Tibial artery (tissue), 4 donors: ENCODE measurements around the gene TDRD12.
"Not testable (repeated sequence)": the region's sequence is repeated elsewhere in the genome, so short reads cannot be mapped to it uniquely, and the experiment has no call there.

ENCODE experiments used
- DNase-seq, 2 donors: peaks; one replicate each; pipeline ENCODE4 v3.0.0-alpha.2; 2019
- H3K27ac ChIP-seq, 2 donors: fragments of 200-600 bp; sonication (generic) in 1 of 2; 1 replicate in 1 of 2; 2 replicates in 1 of 2; pipeline ENCODE4 v1.5.1; 2018 to 2019; ENCODE audit warnings: mild to moderate bottlenecking in 1 of 2
- H3K27me3 ChIP-seq, 2 donors: fragments of 200-600 bp; sonication (generic) in 1 of 2; one replicate each; pipeline versions ENCODE4 v1.5.1 to v1.6.0; 2016 to 2019
- H3K36me3 ChIP-seq, 3 donors: fragments of 200-600 bp; sonication (generic) in 2 of 3; one replicate each; pipeline ENCODE4 v1.5.1; 2016 to 2019; ENCODE audit warnings: mild to moderate bottlenecking in 2 of 3
- H3K4me1 ChIP-seq, 4 donors: fragments of 200-600 bp; sonication (generic) in 2 of 4; 1 replicate in 3 of 4; 2 replicates in 1 of 4; pipeline ENCODE4 v1.5.1; 2016 to 2019
- H3K4me3 ChIP-seq, 2 donors: fragments of 200-600 bp; sonication (generic) in 1 of 2; 1 replicate in 1 of 2; 2 replicates in 1 of 2; pipeline ENCODE4 v1.5.1; 2018 to 2019; ENCODE audit warnings: mild to moderate bottlenecking in 2 of 2
- H3K9me3 ChIP-seq, 3 donors: fragments of 200-600 bp; sonication (generic) in 1 of 3; one replicate each; pipeline ENCODE4 v1.5.1; 2016 to 2019
- CTCF ChIP-seq, 2 experiments: fragments of 200-600 bp in 1 of 2; fragments of 450-650 bp in 1 of 2; IDR thresholded peaks; one replicate each; pipeline ENCODE4 v1.5.1; 2017 to 2019; ENCODE audit warnings: antibody characterized with exemption in 2 of 2, mild to moderate bottlenecking in 1 of 2, moderate library complexity in 1 of 2
- intact Hi-C: fragments of 100-400 bp; cut with DNase I; formaldehyde crosslinking; loops from one replicate; pipeline ENCODE4 v1.15.0; 2023; ENCODE audit warnings: low total_unique reads

TDRD12 gene

GRCh38 chr19:32695506-32695905, 24.1 kb upstream of the TDRD12 start:
- H3K4me3 ChIP-seq, H3K27me3 ChIP-seq, intact Hi-C loops, DNase-seq, H3K27ac ChIP-seq, H3K9me3 ChIP-seq: not testable (repeated sequence)
- Histone ChIP-seq H3K4me1 (peaks cover 5 to 47% (median 26%) of the 10 kb centered on the region in 4 donors), H3K36me3 (peaks cover 4 to 32% (median 20%) of the 10 kb centered on the region in 3 donors)

- H3K4me3 ChIP-seq, H3K9me3 ChIP-seq, intact Hi-C loops, H3K27me3 ChIP-seq, DNase-seq, H3K27ac ChIP-seq: not testable (repeated sequence)
- H3K4me1 ChIP-seq: peaks cover 5 to 39% (median 21%) of the 10 kb centered on the region in 4 donors
- peaks cover 4 to 35% (median 20%) of the 10 kb centered on the region in 3 donors for H3K36me3 ChIP-seq
Observed at GRCh38 chr19:32696771-32697170, 22.8 kb upstream of the TDRD12 start.

- H3K27ac ChIP-seq, intact Hi-C loops, DNase-seq, H3K27me3 ChIP-seq, H3K4me3 ChIP-seq: not testable (repeated sequence)
- Histone ChIP-seq H3K36me3 (peaks cover 17 to 54% (median 40%) of the 10 kb centered on the region in 3 donors), H3K9me3 (peaks cover 4 to 17% (median 10%) of the 10 kb centered on the region in 3 donors), H3K4me1 (peaks cover 0 to 11% (median 2%) of the 10 kb centered on the region in 4 donors)
Observed at GRCh38 chr19:32700129-32700528, 19.4 kb upstream of the TDRD12 start.

- intact Hi-C loops: no loop called here
- Histone ChIP-seq H3K4me1 (no peaks in the 10 kb centered on the region), H3K9me3 (peaks cover 4 to 17% (median 10%) of the 10 kb centered on the region in 3 donors), H3K27me3 (no peaks in the 10 kb centered on the region), H3K27ac (no peak overlapping the region), H3K36me3 (peaks cover 17 to 55% (median 40%) of the 10 kb centered on the region in 3 donors), H3K4me3 (no peak overlapping the region)
- TF ChIP-seq CTCF (IDR thresholded peaks at IDR 0.05): no peak
- no peak for DNase-seq
Observed at GRCh38 chr19:32702010-32702409, 17.6 kb upstream of the TDRD12 start.

GRCh38 chr19:32704006-32704405, 15.6 kb upstream of the TDRD12 start:
- H3K27me3 ChIP-seq, H3K4me3 ChIP-seq, H3K27ac ChIP-seq, H3K4me1 ChIP-seq, DNase-seq, intact Hi-C loops: not testable (repeated sequence)
- Histone ChIP-seq H3K9me3 (peaks cover 4 to 17% (median 10%) of the 10 kb centered on the region in 3 donors), H3K36me3 (peaks cover 17 to 37% (median 32%) of the 10 kb centered on the region in 3 donors)

GRCh38 chr19:32708457-32708856, 11.1 kb upstream of the TDRD12 start:
- Histone ChIP-seq H3K27me3 (no peaks in the 10 kb centered on the region), H3K27ac (no peak overlapping the region), H3K36me3 (peaks cover 24 to 49% (median 32%) of the 10 kb centered on the region in 3 donors), H3K4me1 (no peaks in the 10 kb centered on the region), H3K4me3 (no peak overlapping the region), H3K9me3 (peaks cover 4 to 13% (median 10%) of the 10 kb centered on the region in 3 donors)
- no peak for DNase-seq
- intact Hi-C loops: no loop called here
- no peak for TF ChIP-seq CTCF (IDR thresholded peaks at IDR 0.05)

GRCh38 chr19:32709032-32709431, 10.5 kb upstream of the TDRD12 start:
- DNase-seq: no peak
- no peak for TF ChIP-seq CTCF (IDR thresholded peaks at IDR 0.05)
- Histone ChIP-seq H3K9me3 (peaks cover 1 to 8% (median 5%) of the 10 kb centered on the region in 3 donors), H3K4me3 (no peak overlapping the region), H3K4me1 (no peaks in the 10 kb centered on the region), H3K36me3 (peaks cover 22 to 50% (median 28%) of the 10 kb centered on the region in 3 donors), H3K27ac (no peak overlapping the region), H3K27me3 (no peaks in the 10 kb centered on the region)
- intact Hi-C loops: no loop called here

- DNase-seq: no peak
- no peak for TF ChIP-seq CTCF (IDR thresholded peaks at IDR 0.05)
- H3K4me1 ChIP-seq: no peaks in the 10 kb centered on the region
- no peaks in the 10 kb centered on the region for H3K9me3 ChIP-seq
- H3K27ac ChIP-seq: no peak overlapping the region
- H3K27me3 ChIP-seq: no peaks in the 10 kb centered on the region
- no peak overlapping the region for H3K4me3 ChIP-seq
- intact Hi-C loops: no loop called here
- H3K36me3 ChIP-seq: peaks cover 20 to 57% (median 33%) of the 10 kb centered on the region in 3 donors
Observed at GRCh38 chr19:32711747-32712146, 7.8 kb upstream of the TDRD12 start.

- H3K27me3 ChIP-seq, H3K4me3 ChIP-seq, DNase-seq, intact Hi-C loops, H3K27ac ChIP-seq, H3K9me3 ChIP-seq, H3K4me1 ChIP-seq: not testable (repeated sequence)
- H3K36me3 ChIP-seq: peaks cover 20 to 41% (median 26%) of the 10 kb centered on the region in 3 donors
Observed at GRCh38 chr19:32716203-32716602, 3.4 kb upstream of the TDRD12 start.
